WTC11 (cell line): Measurements from ENCODE around the gene WWOX. TPM values are rescaled to one million over a fixed set of nuclear protein-coding genes. Genes with fewer than 3 reads are reported as not detected.

Experiments
- ATAC-seq: fragments of 200-7000 bp; cut with Tn5 transposase; 2 replicates; pipeline ENCODE4 v1.10.0; 2021; ENCODE audit warnings: mild to moderate bottlenecking, moderate library complexity
- CTCF ChIA-PET: fragments of 300-600 bp; sonication (Branson Sonifier 250); formaldehyde crosslinking; loops from one replicate; lab custom pipeline; 2021; ENCODE audit warnings: antibody characterized with exemption; lab: Charles Lee
- POLR2A ChIA-PET: fragments of 350-600 bp; sonication (Branson Sonifier 250); formaldehyde crosslinking; loops from one replicate; lab custom pipeline; 2021; ENCODE audit warnings: antibody characterized with exemption; lab: Charles Lee
- DNase-seq: peaks from one replicate; pipeline ENCODE4 v3.0.0; 2021; ENCODE audit warnings: low spot score
- H3K27ac Mint-ChIP-seq: 2 replicates; pipeline ENCODE4 v1.8.0; 2021; ENCODE audit warnings: mixed read lengths
- H3K27me3 Mint-ChIP-seq: 2 replicates; pipeline ENCODE4 v1.8.0; 2021; ENCODE audit warnings: low read depth, mild to moderate bottlenecking, moderate library complexity, mixed read lengths
- H3K36me3 Mint-ChIP-seq: 2 replicates; pipeline ENCODE4 v1.8.0; 2021; ENCODE audit warnings: mixed read lengths
- H3K4me1 Mint-ChIP-seq: 2 replicates; pipeline ENCODE4 v1.8.0; 2022; ENCODE audit warnings: mixed read lengths
- H3K4me3 Mint-ChIP-seq: 2 replicates; pipeline ENCODE4 v1.8.0; 2021; ENCODE audit warnings: mild to moderate bottlenecking, moderate library complexity, mixed read lengths
- H3K9me3 Mint-ChIP-seq: 2 replicates; pipeline ENCODE4 v1.8.0; 2021; ENCODE audit warnings: mixed read lengths
- FOXJ3 ChIP-seq: sonication (generic); formaldehyde crosslinking; IDR thresholded peaks from 2 replicates; pipeline ENCODE4 v1.9.0; 2021; ENCODE audit warnings: missing genetic modification reagents, mild to moderate bottlenecking, borderline replicate concordance
- FOXP1 ChIP-seq: sonication (generic); formaldehyde crosslinking; IDR thresholded peaks from 2 replicates; pipeline ENCODE4 v1.8.0; 2022; ENCODE audit warnings: missing genetic modification reagents, mild to moderate bottlenecking, moderate library complexity, borderline replicate concordance
- GRHL2 ChIP-seq: fragments of 250-450 bp; sonication (Bioruptor Pico); IDR thresholded peaks from 2 replicates; pipeline ENCODE4 v1.8.0; 2022; ENCODE audit warnings: mild to moderate bottlenecking, moderate library complexity; ENCODE audit not compliant: insufficient replicate concordance, severe bottlenecking
- IRF2 ChIP-seq: sonication (generic); formaldehyde crosslinking; IDR thresholded peaks from 2 replicates; pipeline ENCODE4 v1.8.0; 2022; ENCODE audit warnings: low read depth, missing genetic modification reagents, borderline replicate concordance
- MAX ChIP-seq: sonication (generic); formaldehyde crosslinking; IDR thresholded peaks from 2 replicates; pipeline ENCODE4 v1.8.0; 2022; ENCODE audit warnings: mild to moderate bottlenecking, missing genetic modification reagents
- MXD4 ChIP-seq: fragments of 250-450 bp; sonication (Bioruptor Pico); IDR thresholded peaks from 2 replicates; pipeline ENCODE4 v1.8.0; 2021; ENCODE audit warnings: mild to moderate bottlenecking, moderate library complexity, borderline replicate concordance
- NFATC4 ChIP-seq: fragments of 250-450 bp; sonication (Bioruptor Pico); IDR thresholded peaks from 2 replicates; pipeline ENCODE4 v1.9.0; 2021; ENCODE audit warnings: mild to moderate bottlenecking
- PRRX2 ChIP-seq: fragments of 250-450 bp; sonication (Bioruptor Pico); IDR thresholded peaks from 2 replicates; pipeline ENCODE4 v1.8.0; 2021; ENCODE audit warnings: mild to moderate bottlenecking
- RORB ChIP-seq: fragments of 250-450 bp; sonication (Bioruptor Pico); IDR thresholded peaks from 2 replicates; pipeline ENCODE4 v1.9.0; 2021; ENCODE audit warnings: mild to moderate bottlenecking
- SMAD4 ChIP-seq: sonication (generic); formaldehyde crosslinking; IDR thresholded peaks from 2 replicates; pipeline ENCODE4 v1.8.0; 2022; ENCODE audit warnings: mild to moderate bottlenecking, missing genetic modification reagents
- SOX15 ChIP-seq: fragments of 250-450 bp; sonication (Bioruptor Pico); IDR thresholded peaks from 2 replicates; pipeline ENCODE4 v1.9.0; 2021; ENCODE audit warnings: mild to moderate bottlenecking
- ZBTB21 ChIP-seq: sonication (generic); formaldehyde crosslinking; IDR thresholded peaks from 2 replicates; pipeline ENCODE4 v1.8.1; 2023; ENCODE audit warnings: mild to moderate bottlenecking, missing genetic modification reagents, borderline replicate concordance
- ZNF219 ChIP-seq: sonication (generic); formaldehyde crosslinking; IDR thresholded peaks from 2 replicates; pipeline ENCODE4 v1.8.0; 2023; ENCODE audit warnings: missing genetic modification reagents, mild to moderate bottlenecking, borderline replicate concordance
- ZNF425 ChIP-seq: fragments of 250-450 bp; sonication (Bioruptor Pico); conservative IDR thresholded peaks from 2 replicates; pipeline ENCODE4 v1.9.0; 2021; ENCODE audit warnings: mild to moderate bottlenecking
- total RNA-seq: library from RNA; stranded (reverse); gene quantifications from 3 replicates; pipeline ENCODE4 v1.2.3, GENCODE V29; 2021
- TF ChIP-seq, protein P1 (sequence below): fragments of 200-600 bp; IDR thresholded peaks from 2 replicates; pipeline ENCODE4 v1.8.0; 2022; ENCODE audit warnings: antibody characterized with exemption
- TF ChIP-seq, protein P2 (sequence below): fragments of 250-450 bp; sonication (Bioruptor Pico); IDR thresholded peaks from 2 replicates; pipeline ENCODE4 v1.9.0; 2021; ENCODE audit warnings: mild to moderate bottlenecking
- TF ChIP-seq, protein P3 (sequence below): sonication (generic); formaldehyde crosslinking; IDR thresholded peaks from 2 replicates; pipeline ENCODE4 v1.8.1; 2022; ENCODE audit warnings: low read depth, mild to moderate bottlenecking, moderate library complexity, missing genetic modification reagents, borderline replicate concordance
- TF ChIP-seq, protein P4 (sequence below): sonication (generic); formaldehyde crosslinking; IDR thresholded peaks from 2 replicates; pipeline ENCODE4 v1.8.1; 2023; ENCODE audit warnings: mild to moderate bottlenecking, missing genetic modification reagents, borderline replicate concordance
- TF ChIP-seq, protein P5 (sequence below): sonication (generic); formaldehyde crosslinking; IDR thresholded peaks from 2 replicates; pipeline ENCODE4 v1.8.1; 2023; ENCODE audit warnings: mild to moderate bottlenecking, missing genetic modification reagents

The WWOX gene
- total RNA-seq, 1 experiment from 2014 or later: 15.7 TPM

GRCh38 chr16:78324649-78325285, 225.3 kb downstream of the WWOX start:
- ChIA-PET CTCF (interaction anchor here (1.0 kb wide), 1 partner anchor 13 kb away, joined by 3 read pairs; no protein-coding TSS in a partner anchor), POLR2A (no interaction called here)
- peaks cover 47% of the 10 kb centered on the region for H3K4me1 Mint-ChIP-seq
- TF ChIP-seq PRRX2 (CRISPR knock-in tag): no peak
- H3K4me3 Mint-ChIP-seq: no peak overlapping the region
- H3K27me3 Mint-ChIP-seq: no peaks in the 10 kb centered on the region
- ATAC-seq (peak; percentile 68), DNase-seq (no peak)
- no peaks in the 10 kb centered on the region for H3K36me3 Mint-ChIP-seq
- peak overlapping the region; percentile 44; the same call in 1 of the 2 replicates for H3K27ac Mint-ChIP-seq
- H3K9me3 Mint-ChIP-seq: no peaks in the 10 kb centered on the region

DNA sequence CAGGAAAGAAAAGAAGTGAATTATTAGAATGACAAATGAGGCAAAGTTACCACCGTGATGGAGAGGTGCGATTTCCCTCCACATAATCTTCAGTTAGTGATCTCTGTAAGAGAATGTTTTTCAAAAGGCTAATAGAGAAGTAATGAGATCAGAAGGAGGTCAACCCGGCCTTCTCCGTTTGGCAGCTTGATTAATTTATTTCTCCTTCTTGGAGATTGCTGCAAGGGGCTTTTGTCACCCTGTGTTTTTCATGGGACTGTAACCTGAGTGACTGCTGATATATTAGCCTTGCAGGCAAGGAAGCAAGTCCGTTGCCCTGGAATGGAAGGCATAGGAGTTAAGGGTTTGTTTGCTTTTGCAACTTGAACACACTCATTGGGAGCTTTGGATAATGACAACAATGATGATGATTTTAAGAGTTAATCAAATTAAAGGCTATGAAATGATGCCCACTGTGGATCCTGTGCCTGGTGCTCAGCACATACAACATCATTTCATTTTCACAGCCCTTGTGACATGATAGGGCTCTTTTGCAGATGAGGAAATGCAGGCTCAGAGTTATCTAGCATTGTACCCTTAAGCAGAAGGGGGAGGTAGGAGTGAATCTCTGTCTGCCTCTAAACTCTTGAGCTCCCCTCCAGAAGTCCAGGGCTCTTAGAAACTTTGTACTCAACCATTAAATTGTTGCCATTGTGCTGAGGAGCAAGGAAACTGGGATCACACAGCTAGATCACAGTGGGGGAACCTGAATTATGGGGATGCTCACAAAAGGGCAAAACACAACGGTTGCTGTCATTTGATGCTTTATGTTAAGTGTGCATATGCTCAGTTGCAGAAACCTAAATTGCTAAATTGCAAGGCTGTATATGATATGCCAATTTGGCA, 226.3 kb downstream of the WWOX start:
- H3K27ac Mint-ChIP-seq: no peak overlapping the region
- TF ChIP-seq, protein P1, sequence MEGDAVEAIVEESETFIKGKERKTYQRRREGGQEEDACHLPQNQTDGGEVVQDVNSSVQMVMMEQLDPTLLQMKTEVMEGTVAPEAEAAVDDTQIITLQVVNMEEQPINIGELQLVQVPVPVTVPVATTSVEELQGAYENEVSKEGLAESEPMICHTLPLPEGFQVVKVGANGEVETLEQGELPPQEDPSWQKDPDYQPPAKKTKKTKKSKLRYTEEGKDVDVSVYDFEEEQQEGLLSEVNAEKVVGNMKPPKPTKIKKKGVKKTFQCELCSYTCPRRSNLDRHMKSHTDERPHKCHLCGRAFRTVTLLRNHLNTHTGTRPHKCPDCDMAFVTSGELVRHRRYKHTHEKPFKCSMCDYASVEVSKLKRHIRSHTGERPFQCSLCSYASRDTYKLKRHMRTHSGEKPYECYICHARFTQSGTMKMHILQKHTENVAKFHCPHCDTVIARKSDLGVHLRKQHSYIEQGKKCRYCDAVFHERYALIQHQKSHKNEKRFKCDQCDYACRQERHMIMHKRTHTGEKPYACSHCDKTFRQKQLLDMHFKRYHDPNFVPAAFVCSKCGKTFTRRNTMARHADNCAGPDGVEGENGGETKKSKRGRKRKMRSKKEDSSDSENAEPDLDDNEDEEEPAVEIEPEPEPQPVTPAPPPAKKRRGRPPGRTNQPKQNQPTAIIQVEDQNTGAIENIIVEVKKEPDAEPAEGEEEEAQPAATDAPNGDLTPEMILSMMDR: no peak
- TF ChIP-seq, protein P2, sequence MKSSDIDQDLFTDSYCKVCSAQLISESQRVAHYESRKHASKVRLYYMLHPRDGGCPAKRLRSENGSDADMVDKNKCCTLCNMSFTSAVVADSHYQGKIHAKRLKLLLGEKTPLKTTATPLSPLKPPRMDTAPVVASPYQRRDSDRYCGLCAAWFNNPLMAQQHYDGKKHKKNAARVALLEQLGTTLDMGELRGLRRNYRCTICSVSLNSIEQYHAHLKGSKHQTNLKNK: no peak
- TF ChIP-seq, protein P3, sequence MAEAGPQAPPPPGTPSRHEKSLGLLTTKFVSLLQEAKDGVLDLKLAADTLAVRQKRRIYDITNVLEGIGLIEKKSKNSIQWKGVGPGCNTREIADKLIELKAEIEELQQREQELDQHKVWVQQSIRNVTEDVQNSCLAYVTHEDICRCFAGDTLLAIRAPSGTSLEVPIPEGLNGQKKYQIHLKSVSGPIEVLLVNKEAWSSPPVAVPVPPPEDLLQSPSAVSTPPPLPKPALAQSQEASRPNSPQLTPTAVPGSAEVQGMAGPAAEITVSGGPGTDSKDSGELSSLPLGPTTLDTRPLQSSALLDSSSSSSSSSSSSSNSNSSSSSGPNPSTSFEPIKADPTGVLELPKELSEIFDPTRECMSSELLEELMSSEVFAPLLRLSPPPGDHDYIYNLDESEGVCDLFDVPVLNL: no peak
- TF ChIP-seq MAX (CRISPR knock-in tag) (no peak), RORB (CRISPR knock-in tag) (no peak), FOXP1 (no peak), NFATC4 (no peak), ZBTB21 (CRISPR knock-in tag) (no peak), ZNF425 (CRISPR knock-in tag) (no peak), ZNF219 (no peak), SMAD4 (CRISPR knock-in tag) (no peak), SOX15 (CRISPR knock-in tag) (no peak), IRF2 (no peak), GRHL2 (CRISPR knock-in tag) (no peak), MXD4 (CRISPR knock-in tag) (no peak), FOXJ3 (no peak)
- TF ChIP-seq, protein P4, sequence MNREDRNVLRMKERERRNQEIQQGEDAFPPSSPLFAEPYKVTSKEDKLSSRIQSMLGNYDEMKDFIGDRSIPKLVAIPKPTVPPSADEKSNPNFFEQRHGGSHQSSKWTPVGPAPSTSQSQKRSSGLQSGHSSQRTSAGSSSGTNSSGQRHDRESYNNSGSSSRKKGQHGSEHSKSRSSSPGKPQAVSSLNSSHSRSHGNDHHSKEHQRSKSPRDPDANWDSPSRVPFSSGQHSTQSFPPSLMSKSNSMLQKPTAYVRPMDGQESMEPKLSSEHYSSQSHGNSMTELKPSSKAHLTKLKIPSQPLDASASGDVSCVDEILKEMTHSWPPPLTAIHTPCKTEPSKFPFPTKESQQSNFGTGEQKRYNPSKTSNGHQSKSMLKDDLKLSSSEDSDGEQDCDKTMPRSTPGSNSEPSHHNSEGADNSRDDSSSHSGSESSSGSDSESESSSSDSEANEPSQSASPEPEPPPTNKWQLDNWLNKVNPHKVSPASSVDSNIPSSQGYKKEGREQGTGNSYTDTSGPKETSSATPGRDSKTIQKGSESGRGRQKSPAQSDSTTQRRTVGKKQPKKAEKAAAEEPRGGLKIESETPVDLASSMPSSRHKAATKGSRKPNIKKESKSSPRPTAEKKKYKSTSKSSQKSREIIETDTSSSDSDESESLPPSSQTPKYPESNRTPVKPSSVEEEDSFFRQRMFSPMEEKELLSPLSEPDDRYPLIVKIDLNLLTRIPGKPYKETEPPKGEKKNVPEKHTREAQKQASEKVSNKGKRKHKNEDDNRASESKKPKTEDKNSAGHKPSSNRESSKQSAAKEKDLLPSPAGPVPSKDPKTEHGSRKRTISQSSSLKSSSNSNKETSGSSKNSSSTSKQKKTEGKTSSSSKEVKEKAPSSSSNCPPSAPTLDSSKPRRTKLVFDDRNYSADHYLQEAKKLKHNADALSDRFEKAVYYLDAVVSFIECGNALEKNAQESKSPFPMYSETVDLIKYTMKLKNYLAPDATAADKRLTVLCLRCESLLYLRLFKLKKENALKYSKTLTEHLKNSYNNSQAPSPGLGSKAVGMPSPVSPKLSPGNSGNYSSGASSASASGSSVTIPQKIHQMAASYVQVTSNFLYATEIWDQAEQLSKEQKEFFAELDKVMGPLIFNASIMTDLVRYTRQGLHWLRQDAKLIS (CRISPR knock-in tag): no peak
- TF ChIP-seq, protein P5, sequence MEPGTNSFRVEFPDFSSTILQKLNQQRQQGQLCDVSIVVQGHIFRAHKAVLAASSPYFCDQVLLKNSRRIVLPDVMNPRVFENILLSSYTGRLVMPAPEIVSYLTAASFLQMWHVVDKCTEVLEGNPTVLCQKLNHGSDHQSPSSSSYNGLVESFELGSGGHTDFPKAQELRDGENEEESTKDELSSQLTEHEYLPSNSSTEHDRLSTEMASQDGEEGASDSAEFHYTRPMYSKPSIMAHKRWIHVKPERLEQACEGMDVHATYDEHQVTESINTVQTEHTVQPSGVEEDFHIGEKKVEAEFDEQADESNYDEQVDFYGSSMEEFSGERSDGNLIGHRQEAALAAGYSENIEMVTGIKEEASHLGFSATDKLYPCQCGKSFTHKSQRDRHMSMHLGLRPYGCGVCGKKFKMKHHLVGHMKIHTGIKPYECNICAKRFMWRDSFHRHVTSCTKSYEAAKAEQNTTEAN (CRISPR knock-in tag): no peak

More for the DNA sequence above, 226.3 kb downstream of the WWOX start:
- Mint-ChIP-seq H3K27me3 (no peaks in the 10 kb centered on the region), H3K4me1 (peaks cover 45% of the 10 kb centered on the region), H3K36me3 (no peaks in the 10 kb centered on the region), H3K9me3 (no peaks in the 10 kb centered on the region), H3K4me3 (no peak overlapping the region)
- ChIA-PET POLR2A (no interaction called here), CTCF (interaction anchor here (0.6 to 1.0 kb wide), 2 partner anchors 14 to 390 kb away, joined by 3 to 5 read pairs; no protein-coding TSS in a partner anchor)
- ATAC-seq (peak; percentile 29), DNase-seq (no peak)
